Neural progenitor cell (in vitro differentiated cells): ENCODE results near the gene HES7. TPM values are rescaled to one million over a fixed set of nuclear protein-coding genes. Genes with fewer than 3 reads are reported as not detected.

Source experiments
- DNase-seq: peaks from one replicate; pipeline ENCODE4 v3.0.0-alpha.2; 2016; ENCODE audit warnings: low spot score
- H2AFZ ChIP-seq: fragments of 200-600 bp; sonication (generic); replicated peaks from 2 replicates; pipeline ENCODE4 v1.6.1; 2016; ENCODE audit warnings: antibody characterized with exemption
- H3F3A ChIP-seq: fragments of 200-600 bp; sonication (generic); 2 replicates; pipeline ENCODE4 v1.6.1; 2016; ENCODE audit warnings: antibody characterized with exemption, low read depth
- H3K27ac ChIP-seq: fragments of 200-600 bp; sonication (generic); 2 replicates; pipeline ENCODE4 v1.5.1; 2016; ENCODE audit warnings: mild to moderate bottlenecking
- H3K27me3 ChIP-seq: fragments of 200-600 bp; sonication (generic); 2 replicates; pipeline ENCODE4 v1.6.1; 2016; ENCODE audit warnings: mild to moderate bottlenecking, moderate library complexity
- H3K36me3 ChIP-seq: fragments of 200-600 bp; sonication (generic); 2 replicates; pipeline ENCODE4 v1.5.1; 2016
- H3K4me1 ChIP-seq: fragments of 200-600 bp; sonication (generic); 2 replicates; pipeline ENCODE4 v1.6.1; 2016; ENCODE audit warnings: mixed run types
- H3K4me2 ChIP-seq: fragments of 200-600 bp; sonication (generic); 2 replicates; pipeline ENCODE4 v1.6.1; 2016
- H3K4me3 ChIP-seq: fragments of 200-600 bp; sonication (generic); 2 replicates; pipeline ENCODE4 v1.5.1; 2016
- H3K79me2 ChIP-seq: fragments of 200-600 bp; sonication (generic); 2 replicates; pipeline ENCODE4 v1.6.1; 2016; ENCODE audit warnings: low read depth
- H3K9ac ChIP-seq: fragments of 200-600 bp; sonication (generic); 2 replicates; pipeline ENCODE4 v1.6.1; 2016
- H3K9me3 ChIP-seq: fragments of 200-600 bp; sonication (generic); 2 replicates; pipeline ENCODE4 v1.5.1; 2016; ENCODE audit warnings: low read depth
- H4K20me1 ChIP-seq: fragments of 200-600 bp; sonication (generic); 2 replicates; pipeline ENCODE4 v1.6.1; 2016; ENCODE audit warnings: low read depth
- H3K27ac Mint-ChIP-seq: 3 replicates; pipeline ENCODE4 v1.8.0; 2021; ENCODE audit warnings: mixed read lengths
- H3K27me3 Mint-ChIP-seq: 2 replicates; pipeline ENCODE4 v1.8.0; 2022; ENCODE audit warnings: low read depth, mild to moderate bottlenecking, inconsistent platforms, moderate library complexity, mixed read lengths; ENCODE audit not compliant: insufficient read depth
- H3K36me3 Mint-ChIP-seq: 3 replicates; pipeline ENCODE4 v1.8.0; 2021; ENCODE audit warnings: mixed read lengths
- H3K4me1 Mint-ChIP-seq: 3 replicates; pipeline ENCODE4 v1.8.0; 2021; ENCODE audit warnings: mixed read lengths
- H3K4me3 Mint-ChIP-seq: 3 replicates; pipeline ENCODE4 v1.8.0; 2021; ENCODE audit warnings: mild to moderate bottlenecking, moderate library complexity, mixed read lengths
- H3K9me3 Mint-ChIP-seq: 3 replicates; pipeline ENCODE4 v1.8.0; 2020; ENCODE audit warnings: mixed read lengths
- EZH2 ChIP-seq: fragments of 200-600 bp; sonication (generic); IDR thresholded peaks from 2 replicates; pipeline ENCODE4 v1.6.1; 2017; ENCODE audit warnings: antibody characterized with exemption, mild to moderate bottlenecking, moderate library complexity
- EZH2phosphoT487 ChIP-seq: fragments of 200-600 bp; sonication (generic); IDR thresholded peaks from 2 replicates; pipeline ENCODE4 v1.6.1; 2017; ENCODE audit warnings: antibody characterized with exemption
- total RNA-seq: library from RNA; depleted of rRNA; stranded (reverse); fragments of >200 nt; gene quantifications from 2 replicates; pipeline ENCODE4 v1.2.3, GENCODE V29; 2015; ENCODE audit warnings: low replicate concordance
- TF ChIP-seq, protein P1 (sequence below): fragments of 200-600 bp; sonication (generic); IDR thresholded peaks from 2 replicates; pipeline ENCODE4 v1.5.1; 2017; ENCODE audit warnings: antibody characterized with exemption, mild to moderate bottlenecking

HES7 gene
- total RNA-seq, 1 donor from 2014 or later, result not detected

DNA sequence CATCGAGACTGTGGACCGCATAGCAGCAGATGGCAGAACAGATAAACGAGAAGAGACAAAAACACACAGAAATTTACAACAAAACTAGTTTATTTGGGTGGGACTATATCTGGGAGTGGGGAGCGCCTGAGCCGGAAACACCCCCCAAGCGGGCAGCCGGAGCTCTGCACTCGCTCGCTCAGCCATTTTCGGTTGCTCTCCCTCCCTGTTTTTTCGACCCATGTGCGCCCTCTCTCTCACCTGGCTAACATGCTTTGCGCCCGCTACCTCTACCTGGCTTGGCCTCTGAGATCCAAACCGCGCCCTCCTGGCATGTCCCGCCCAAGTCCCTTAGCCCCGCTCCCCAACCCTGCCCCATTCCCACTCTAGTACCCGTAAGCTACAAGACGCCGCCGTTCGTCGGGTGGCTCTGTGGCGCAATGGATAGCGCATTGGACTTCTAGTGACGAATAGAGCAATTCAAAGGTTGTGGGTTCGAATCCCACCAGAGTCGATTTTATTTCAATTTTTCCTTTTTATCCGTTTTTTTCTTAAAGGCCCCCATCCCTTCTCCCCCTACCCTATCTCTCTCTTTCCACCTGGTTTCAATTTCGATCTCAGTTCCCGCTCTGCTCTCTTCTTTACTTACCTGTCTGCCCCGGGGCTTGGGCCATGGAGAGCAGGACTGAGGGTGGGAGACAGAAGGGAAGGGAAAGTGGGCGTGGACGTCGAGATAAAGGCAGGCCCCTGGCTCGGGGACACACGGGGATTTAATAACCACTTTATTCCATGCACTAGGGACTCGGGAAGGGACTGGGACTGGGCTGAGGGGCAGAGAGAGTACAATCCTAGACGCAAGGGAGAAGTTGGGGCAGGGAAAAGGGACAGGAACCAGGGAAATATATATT is 3.1 kb downstream of the HES7 start:
- peaks cover 24% of the 10 kb centered on the region for H3K9me3 Mint-ChIP-seq
- H3K4me1 ChIP-seq, result peaks cover 11% of the 10 kb centered on the region
- H3K27me3 ChIP-seq, result peaks cover 67% of the 10 kb centered on the region
- peaks cover 7% of the 10 kb centered on the region for H3K36me3 Mint-ChIP-seq
- peak overlapping the region; percentile 97 for H3K27ac Mint-ChIP-seq
- DNase-seq, result peak; percentile 87
- H3K79me2 ChIP-seq, result no peaks in the 10 kb centered on the region
- no peaks in the 10 kb centered on the region for H3K36me3 ChIP-seq
- peak overlapping the region; percentile 75 for H3K4me3 ChIP-seq
- H2AFZ ChIP-seq, result peak overlapping the region; percentile 31
- H3K4me3 Mint-ChIP-seq, result peak overlapping the region; percentile 91
- peaks cover 66% of the 10 kb centered on the region for H3F3A ChIP-seq
- no peak overlapping the region for H3K9ac ChIP-seq
- H4K20me1 ChIP-seq, result peaks cover 22% of the 10 kb centered on the region
- peak overlapping the region; percentile 90 for H3K4me2 ChIP-seq
- H3K27me3 Mint-ChIP-seq, result peaks cover 83% of the 10 kb centered on the region
- peaks cover 48% of the 10 kb centered on the region for H3K4me1 Mint-ChIP-seq
- no peak overlapping the region for H3K27ac ChIP-seq
- no peak for TF ChIP-seq EZH2phosphoT487
- TF ChIP-seq, protein P1, sequence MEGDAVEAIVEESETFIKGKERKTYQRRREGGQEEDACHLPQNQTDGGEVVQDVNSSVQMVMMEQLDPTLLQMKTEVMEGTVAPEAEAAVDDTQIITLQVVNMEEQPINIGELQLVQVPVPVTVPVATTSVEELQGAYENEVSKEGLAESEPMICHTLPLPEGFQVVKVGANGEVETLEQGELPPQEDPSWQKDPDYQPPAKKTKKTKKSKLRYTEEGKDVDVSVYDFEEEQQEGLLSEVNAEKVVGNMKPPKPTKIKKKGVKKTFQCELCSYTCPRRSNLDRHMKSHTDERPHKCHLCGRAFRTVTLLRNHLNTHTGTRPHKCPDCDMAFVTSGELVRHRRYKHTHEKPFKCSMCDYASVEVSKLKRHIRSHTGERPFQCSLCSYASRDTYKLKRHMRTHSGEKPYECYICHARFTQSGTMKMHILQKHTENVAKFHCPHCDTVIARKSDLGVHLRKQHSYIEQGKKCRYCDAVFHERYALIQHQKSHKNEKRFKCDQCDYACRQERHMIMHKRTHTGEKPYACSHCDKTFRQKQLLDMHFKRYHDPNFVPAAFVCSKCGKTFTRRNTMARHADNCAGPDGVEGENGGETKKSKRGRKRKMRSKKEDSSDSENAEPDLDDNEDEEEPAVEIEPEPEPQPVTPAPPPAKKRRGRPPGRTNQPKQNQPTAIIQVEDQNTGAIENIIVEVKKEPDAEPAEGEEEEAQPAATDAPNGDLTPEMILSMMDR, result peak; percentile 47
- H3K9me3 ChIP-seq, result no peaks in the 10 kb centered on the region

DNA sequence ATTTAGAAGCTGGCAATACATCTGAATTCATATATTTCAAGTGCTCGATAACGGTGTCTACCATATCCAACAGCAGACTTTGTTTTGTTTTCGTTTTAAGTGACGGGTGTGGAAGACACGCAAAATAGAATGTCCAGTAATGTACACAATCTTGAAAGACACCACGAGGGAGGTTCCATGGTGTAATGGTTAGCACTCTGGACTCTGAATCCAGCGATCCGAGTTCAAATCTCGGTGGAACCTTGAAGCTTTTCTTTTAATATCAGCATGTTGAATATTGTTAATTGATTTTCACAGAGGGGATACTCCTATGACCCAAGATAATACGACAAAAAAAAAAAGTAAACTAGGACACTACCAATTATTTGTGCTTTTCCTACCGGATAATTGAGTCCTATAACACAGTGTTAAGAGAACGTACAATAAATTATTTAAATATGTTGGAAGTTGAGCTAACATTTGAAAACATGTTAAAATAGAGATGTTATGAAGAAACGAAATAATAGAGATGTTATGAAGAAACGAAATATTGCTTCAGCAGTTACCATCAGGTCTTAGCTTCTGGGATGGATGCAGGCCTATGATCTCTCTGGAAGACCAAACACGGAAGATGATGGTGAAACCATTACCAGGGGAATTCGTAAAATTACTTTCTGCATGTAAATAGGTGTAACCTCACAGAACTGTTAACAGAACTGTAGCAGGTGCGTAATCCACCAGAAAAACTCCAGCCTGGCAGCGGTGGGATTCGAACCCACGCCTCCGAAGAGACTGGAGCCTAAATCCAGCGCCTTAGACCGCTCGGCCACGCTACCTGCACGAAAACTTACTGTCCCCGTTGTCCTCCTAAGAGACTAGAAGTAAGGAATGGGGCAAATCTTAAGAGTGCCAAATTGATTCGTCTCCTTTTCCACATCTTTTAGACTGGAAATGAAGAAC is 4.1 kb downstream of the HES7 start:
- H3K4me1 Mint-ChIP-seq, result peaks cover 42% of the 10 kb centered on the region
- no peak for TF ChIP-seq EZH2
- H3K27ac ChIP-seq, result no peak overlapping the region
- peak overlapping the region; percentile 31 for H2AFZ ChIP-seq
- H3K4me1 ChIP-seq, result peaks cover 6% of the 10 kb centered on the region
- H3K4me2 ChIP-seq, result peak overlapping the region; percentile 90
- H3K9ac ChIP-seq, result no peak overlapping the region
- H3K4me3 Mint-ChIP-seq, result peak overlapping the region; percentile 91
- peak overlapping the region; percentile 75 for H3K4me3 ChIP-seq
- H3K27me3 Mint-ChIP-seq, result peaks cover 79% of the 10 kb centered on the region
- H3F3A ChIP-seq, result peaks cover 61% of the 10 kb centered on the region
- H4K20me1 ChIP-seq, result peaks cover 17% of the 10 kb centered on the region
- H3K27ac Mint-ChIP-seq, result peak overlapping the region; percentile 94
- H3K36me3 ChIP-seq, result no peaks in the 10 kb centered on the region
- H3K79me2 ChIP-seq, result no peaks in the 10 kb centered on the region
- peaks cover 19% of the 10 kb centered on the region for H3K9me3 Mint-ChIP-seq
- peak; percentile 92 for DNase-seq
- H3K27me3 ChIP-seq, result peaks cover 69% of the 10 kb centered on the region
- no peaks in the 10 kb centered on the region for H3K9me3 ChIP-seq
- peaks cover 5% of the 10 kb centered on the region for H3K36me3 Mint-ChIP-seq

DNA sequence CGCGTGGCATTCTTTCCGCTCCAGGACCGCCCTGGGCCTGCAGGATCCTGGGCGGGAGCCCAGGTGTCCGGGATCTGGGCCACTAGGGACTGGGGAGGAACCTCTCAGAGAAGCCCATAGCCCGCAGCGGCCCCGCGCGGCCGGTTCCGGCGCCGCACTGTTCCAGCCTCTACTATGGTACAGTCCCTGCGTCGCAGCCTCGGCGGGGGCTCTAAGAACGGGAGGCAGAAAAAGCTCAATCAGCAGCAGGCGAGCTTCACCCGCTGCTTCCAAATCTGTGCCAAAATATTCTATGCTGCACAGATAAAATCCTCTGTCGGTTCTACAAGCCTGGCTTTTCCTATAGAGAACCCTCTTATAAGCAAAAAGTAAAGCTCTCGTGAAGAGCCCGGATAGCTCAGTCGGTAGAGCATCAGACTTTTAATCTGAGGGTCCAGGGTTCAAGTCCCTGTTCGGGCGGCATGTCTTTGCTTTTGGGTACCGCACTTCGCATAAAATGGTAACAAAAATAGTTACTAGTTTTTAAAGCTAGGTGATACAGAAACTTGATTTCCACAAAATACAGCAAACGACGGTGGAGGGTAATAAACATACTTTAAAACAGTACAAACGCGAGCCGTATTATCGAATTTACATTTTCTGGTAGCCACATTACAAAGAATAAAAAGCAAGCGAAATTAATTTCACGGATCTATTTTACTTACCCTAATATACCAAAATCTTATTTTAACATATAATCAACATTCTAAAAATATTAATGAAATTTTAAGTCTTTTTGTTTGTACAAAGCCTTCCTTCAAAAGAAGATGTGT is 4.9 kb downstream of the HES7 start:
- Histone ChIP-seq H3F3A (peaks cover 52% of the 10 kb centered on the region), H3K9ac (no peak overlapping the region), H3K27ac (no peak overlapping the region), H4K20me1 (peaks cover 10% of the 10 kb centered on the region), H3K4me1 (no peaks in the 10 kb centered on the region), H3K9me3 (no peaks in the 10 kb centered on the region), H3K36me3 (no peaks in the 10 kb centered on the region), H3K4me2 (peak overlapping the region; percentile 90), H3K27me3 (peaks cover 69% of the 10 kb centered on the region), H3K4me3 (peak overlapping the region; percentile 75), H3K79me2 (no peaks in the 10 kb centered on the region), H2AFZ (peak overlapping the region; percentile 78)
- DNase-seq, result peak; percentile 92
- Mint-ChIP-seq H3K4me1 (peaks cover 36% of the 10 kb centered on the region), H3K27ac (peak overlapping the region; percentile 93), H3K4me3 (peak overlapping the region; percentile 91), H3K36me3 (peaks cover 5% of the 10 kb centered on the region), H3K9me3 (peaks cover 18% of the 10 kb centered on the region), H3K27me3 (peaks cover 74% of the 10 kb centered on the region)
- TF ChIP-seq EZH2, result no peak
- no peak for TF ChIP-seq EZH2phosphoT487
- TF ChIP-seq, protein P1, result peak; percentile 93
